Sigmoid colon (tissue), 4 donors: Measurements from ENCODE around the gene AIG1.

Experiments used
- EP300 ChIP-seq, 4 donors: sonication (generic); formaldehyde crosslinking; IDR thresholded peaks; one replicate each; pipeline ENCODE4 v1.6.1; 2017; ENCODE audit warnings: antibody characterized with exemption in 4 of 4
- POLR2AphosphoS5 ChIP-seq, 4 donors: sonication (generic); formaldehyde crosslinking; IDR thresholded peaks; one replicate each; pipeline ENCODE4 v1.6.1; 2017; ENCODE audit warnings: antibody characterized with exemption in 4 of 4
- TF ChIP-seq, protein P1 (sequence below), 4 experiments: fragments of 450-650 bp in 3 of 4; fragments of 200-600 bp in 1 of 4; IDR thresholded peaks; one replicate each; pipeline ENCODE4 v1.5.1; 2016 to 2019; ENCODE audit warnings: antibody characterized with exemption in 4 of 4, mild to moderate bottlenecking in 3 of 4, moderate library complexity in 2 of 4

DNA sequence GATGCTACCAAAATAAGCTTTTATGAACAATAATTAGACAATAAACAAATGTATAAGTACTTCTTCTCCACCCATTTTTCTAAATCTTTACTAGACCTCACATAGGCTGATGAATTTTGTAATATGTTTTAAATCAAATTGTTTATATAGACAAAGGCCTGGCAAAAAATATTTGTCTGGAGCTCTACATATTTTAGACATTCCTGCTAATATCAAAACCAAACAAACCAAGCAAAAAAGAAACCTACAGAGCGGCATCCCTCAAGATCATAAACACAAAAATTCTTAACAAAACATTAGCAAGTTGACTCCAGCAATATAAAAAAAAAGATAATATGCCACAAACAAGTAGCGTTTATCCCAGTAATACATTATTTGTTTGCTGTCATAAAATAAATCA, 302.6 kb downstream of the AIG1 start:
- no peak for TF ChIP-seq EP300 (IDR thresholded peaks at IDR 0.05)
- TF ChIP-seq, protein P1, sequence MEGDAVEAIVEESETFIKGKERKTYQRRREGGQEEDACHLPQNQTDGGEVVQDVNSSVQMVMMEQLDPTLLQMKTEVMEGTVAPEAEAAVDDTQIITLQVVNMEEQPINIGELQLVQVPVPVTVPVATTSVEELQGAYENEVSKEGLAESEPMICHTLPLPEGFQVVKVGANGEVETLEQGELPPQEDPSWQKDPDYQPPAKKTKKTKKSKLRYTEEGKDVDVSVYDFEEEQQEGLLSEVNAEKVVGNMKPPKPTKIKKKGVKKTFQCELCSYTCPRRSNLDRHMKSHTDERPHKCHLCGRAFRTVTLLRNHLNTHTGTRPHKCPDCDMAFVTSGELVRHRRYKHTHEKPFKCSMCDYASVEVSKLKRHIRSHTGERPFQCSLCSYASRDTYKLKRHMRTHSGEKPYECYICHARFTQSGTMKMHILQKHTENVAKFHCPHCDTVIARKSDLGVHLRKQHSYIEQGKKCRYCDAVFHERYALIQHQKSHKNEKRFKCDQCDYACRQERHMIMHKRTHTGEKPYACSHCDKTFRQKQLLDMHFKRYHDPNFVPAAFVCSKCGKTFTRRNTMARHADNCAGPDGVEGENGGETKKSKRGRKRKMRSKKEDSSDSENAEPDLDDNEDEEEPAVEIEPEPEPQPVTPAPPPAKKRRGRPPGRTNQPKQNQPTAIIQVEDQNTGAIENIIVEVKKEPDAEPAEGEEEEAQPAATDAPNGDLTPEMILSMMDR (IDR thresholded peaks at IDR 0.05): no peak
- TF ChIP-seq POLR2AphosphoS5 (IDR thresholded peaks at IDR 0.05): no peak
